HL-60 (cell line): ENCODE results near the gene LCA5L.

ENCODE experiments used
- GABPA ChIP-seq: IDR thresholded peaks from 2 replicates; pipeline ENCODE4 v1.6.1; 2012; ENCODE audit warnings: low read depth
- POLR2AphosphoS5 ChIP-seq: IDR thresholded peaks from 2 replicates; pipeline ENCODE4 v1.6.1; 2012; ENCODE audit warnings: low read depth
- TF ChIP-seq, protein P1 (sequence below): IDR thresholded peaks from one replicate; pipeline ENCODE4 v1.5.1; 2011; ENCODE audit warnings: low read length, control low read depth, inconsistent platforms; ENCODE audit not compliant: insufficient read depth
- TF ChIP-seq, protein P2 (sequence below): IDR thresholded peaks from 2 replicates; pipeline ENCODE4 v1.6.1; 2012; ENCODE audit warnings: low read depth; ENCODE audit not compliant: insufficient replicate concordance

DNA sequence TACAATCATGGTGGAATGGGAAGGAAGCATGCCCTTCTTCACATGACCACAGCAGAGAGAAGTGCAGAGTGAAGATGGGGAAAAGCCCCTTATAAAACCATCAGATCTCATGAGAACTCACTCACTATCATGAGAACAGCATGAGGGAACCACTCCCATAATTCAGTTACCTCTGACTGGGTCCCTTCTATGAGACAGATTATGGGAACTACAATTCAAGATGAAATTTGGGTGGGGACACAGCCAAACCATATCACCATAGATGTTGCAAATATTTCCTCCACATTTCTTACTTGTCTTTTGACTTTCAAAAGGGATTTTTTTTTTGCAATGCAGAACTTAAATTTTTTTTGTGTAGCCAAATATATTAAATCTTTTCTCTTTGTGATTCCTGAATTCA lies 21.0 kb upstream of the LCA5L start:
- TF ChIP-seq, protein P1, sequence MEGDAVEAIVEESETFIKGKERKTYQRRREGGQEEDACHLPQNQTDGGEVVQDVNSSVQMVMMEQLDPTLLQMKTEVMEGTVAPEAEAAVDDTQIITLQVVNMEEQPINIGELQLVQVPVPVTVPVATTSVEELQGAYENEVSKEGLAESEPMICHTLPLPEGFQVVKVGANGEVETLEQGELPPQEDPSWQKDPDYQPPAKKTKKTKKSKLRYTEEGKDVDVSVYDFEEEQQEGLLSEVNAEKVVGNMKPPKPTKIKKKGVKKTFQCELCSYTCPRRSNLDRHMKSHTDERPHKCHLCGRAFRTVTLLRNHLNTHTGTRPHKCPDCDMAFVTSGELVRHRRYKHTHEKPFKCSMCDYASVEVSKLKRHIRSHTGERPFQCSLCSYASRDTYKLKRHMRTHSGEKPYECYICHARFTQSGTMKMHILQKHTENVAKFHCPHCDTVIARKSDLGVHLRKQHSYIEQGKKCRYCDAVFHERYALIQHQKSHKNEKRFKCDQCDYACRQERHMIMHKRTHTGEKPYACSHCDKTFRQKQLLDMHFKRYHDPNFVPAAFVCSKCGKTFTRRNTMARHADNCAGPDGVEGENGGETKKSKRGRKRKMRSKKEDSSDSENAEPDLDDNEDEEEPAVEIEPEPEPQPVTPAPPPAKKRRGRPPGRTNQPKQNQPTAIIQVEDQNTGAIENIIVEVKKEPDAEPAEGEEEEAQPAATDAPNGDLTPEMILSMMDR, result no peak
- TF ChIP-seq POLR2AphosphoS5, result no peak
- no peak for TF ChIP-seq GABPA
- TF ChIP-seq, protein P2, sequence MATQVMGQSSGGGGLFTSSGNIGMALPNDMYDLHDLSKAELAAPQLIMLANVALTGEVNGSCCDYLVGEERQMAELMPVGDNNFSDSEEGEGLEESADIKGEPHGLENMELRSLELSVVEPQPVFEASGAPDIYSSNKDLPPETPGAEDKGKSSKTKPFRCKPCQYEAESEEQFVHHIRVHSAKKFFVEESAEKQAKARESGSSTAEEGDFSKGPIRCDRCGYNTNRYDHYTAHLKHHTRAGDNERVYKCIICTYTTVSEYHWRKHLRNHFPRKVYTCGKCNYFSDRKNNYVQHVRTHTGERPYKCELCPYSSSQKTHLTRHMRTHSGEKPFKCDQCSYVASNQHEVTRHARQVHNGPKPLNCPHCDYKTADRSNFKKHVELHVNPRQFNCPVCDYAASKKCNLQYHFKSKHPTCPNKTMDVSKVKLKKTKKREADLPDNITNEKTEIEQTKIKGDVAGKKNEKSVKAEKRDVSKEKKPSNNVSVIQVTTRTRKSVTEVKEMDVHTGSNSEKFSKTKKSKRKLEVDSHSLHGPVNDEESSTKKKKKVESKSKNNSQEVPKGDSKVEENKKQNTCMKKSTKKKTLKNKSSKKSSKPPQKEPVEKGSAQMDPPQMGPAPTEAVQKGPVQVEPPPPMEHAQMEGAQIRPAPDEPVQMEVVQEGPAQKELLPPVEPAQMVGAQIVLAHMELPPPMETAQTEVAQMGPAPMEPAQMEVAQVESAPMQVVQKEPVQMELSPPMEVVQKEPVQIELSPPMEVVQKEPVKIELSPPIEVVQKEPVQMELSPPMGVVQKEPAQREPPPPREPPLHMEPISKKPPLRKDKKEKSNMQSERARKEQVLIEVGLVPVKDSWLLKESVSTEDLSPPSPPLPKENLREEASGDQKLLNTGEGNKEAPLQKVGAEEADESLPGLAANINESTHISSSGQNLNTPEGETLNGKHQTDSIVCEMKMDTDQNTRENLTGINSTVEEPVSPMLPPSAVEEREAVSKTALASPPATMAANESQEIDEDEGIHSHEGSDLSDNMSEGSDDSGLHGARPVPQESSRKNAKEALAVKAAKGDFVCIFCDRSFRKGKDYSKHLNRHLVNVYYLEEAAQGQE, result no peak
